Adrenal gland (tissue), 12 donors: ENCODE data around the gene ELL2. TPM values are rescaled to one million over a fixed set of nuclear protein-coding genes. Genes with fewer than 3 reads are reported as not detected.

Experiments used
- DNase-seq, 7 donors: peaks; one replicate each; pipeline ENCODE4 v3.0.0-alpha.2; 2019 to 2020
- H3K27ac ChIP-seq, 5 donors: fragments of 200-600 bp; sonication (generic) in 4 of 5; 1 replicate in 3 of 5; 2 replicates in 2 of 5; pipeline versions ENCODE4 v1.5.1 to v1.8.0; 2016 to 2020; ENCODE audit warnings: mild to moderate bottlenecking in 1 of 5
- H3K27me3 ChIP-seq: fragments of 200-600 bp; 2 replicates; pipeline ENCODE4 v1.8.0; 2021
- H3K36me3 ChIP-seq, 2 donors: fragments of 200-600 bp; replicated peaks in 1 of 2; 1 replicate in 1 of 2; 2 replicates in 1 of 2; pipeline versions ENCODE4 v1.5.1 to v1.8.0; 2018 to 2022
- H3K4me1 ChIP-seq, 2 donors: fragments of 200-600 bp; replicated peaks in 1 of 2; 1 replicate in 1 of 2; 2 replicates in 1 of 2; pipeline versions ENCODE4 v1.5.1 to v1.8.0; 2018 to 2021
- H3K4me3 ChIP-seq, 4 donors: fragments of 200-600 bp; sonication (generic) in 3 of 4; one replicate each; pipeline ENCODE4 v1.5.1; 2016 to 2018
- H3K9me3 ChIP-seq, 3 donors: fragments of 200-600 bp; sonication (generic) in 1 of 3; replicated peaks in 1 of 3; 1 replicate in 2 of 3; 2 replicates in 1 of 3; pipeline versions ENCODE4 v1.5.1 to v1.8.0; 2016 to 2021
- POLR2A ChIP-seq, 2 donors: fragments of 450-650 bp; IDR thresholded peaks; one replicate each; pipeline ENCODE4 v1.6.1; 2017; ENCODE audit warnings: antibody characterized with exemption in 2 of 2, mild to moderate bottlenecking in 2 of 2, moderate library complexity in 1 of 2
- WGBS, 4 donors: extraction: QIAGEN DNeasy Blood & Tissue Kit in 2 of 4; methylation state at CpG; one replicate each; pipeline versions ENCODE4 v1.1.5 to v1.1.7; 2013 to 2017; 5-methylcytosine and 5-hydroxymethylcytosine counted together
- intact Hi-C, 2 donors: fragments of 100-400 bp; cut with DNase I; formaldehyde crosslinking; loops; one replicate each; pipeline versions ENCODE4 v1.14.1 to v1.15.0; 2022 to 2023
- polyA plus RNA-seq, 3 donors: library from polyadenylated mRNA; stranded (reverse); fragments of 200-250 nt in 2 of 3; fragments of 350-450 nt in 1 of 3; fragmentation: Illumina TruSeq in 1 of 3; extraction: RNeasy Lipid Tissue Mini Kit (QIAGEN cat#74804) in 1 of 3; gene quantifications; one replicate each; pipeline ENCODE4 v1.2.3, GENCODE V29; 2013 to 2014
- total RNA-seq, 9 donors: library from RNA; depleted of rRNA in 4 of 9; stranded (reverse); fragments of >200 nt in 4 of 9; fragments of 120-200 nt in 1 of 9; fragmentation: NEBNext Ultra II Directional in 1 of 9; extraction: Animal tissue kit (Norgen Biotek cat#: 25700) in 1 of 9; gene quantifications; one replicate each; pipeline versions ENCODE4 v1.1.0 to v1.2.4, GENCODE V29; 2013 to 2023
- TF ChIP-seq, protein P1 (sequence below), 6 experiments: fragments of 450-650 bp in 4 of 6; fragments of 200-600 bp in 2 of 6; sonication (generic) in 1 of 6; IDR thresholded peaks; 1 replicate in 5 of 6; 2 replicates in 1 of 6; pipeline versions ENCODE4 v1.5.1 to v1.8.0; 2016 to 2021; ENCODE audit warnings: antibody characterized with exemption in 6 of 6, mild to moderate bottlenecking in 2 of 6, moderate library complexity in 1 of 6
- donor health status: healthy with polysubstance abuse.
- donor health status: Bipolar disorder and iron deficiency.
- donor health status: DM: yes; HTN: yes; CAD: no.
- donor health status: DM: no; HTN: no; CAD: no.
- donor health status: DM: no; HTN: no; CAD: no.
- donor health status: DM: yes; HTN: yes; CAD: no.

Gene ELL2
- total and polyA plus RNA-seq, 12 donors, result 3.4 to 27.5 (median 14.5) TPM

GRCh38 chr5:95858661-95859595 is 102.7 kb downstream of the ELL2 start:
- H3K36me3 ChIP-seq, result no peaks in the 10 kb centered on the region
- H3K27me3 ChIP-seq, result no peaks in the 10 kb centered on the region
- H3K4me1 ChIP-seq, result peaks cover 15 to 55% of the 10 kb centered on the region in 2 donors
- no peaks in the 10 kb centered on the region for H3K9me3 ChIP-seq
- TF ChIP-seq, protein P1, sequence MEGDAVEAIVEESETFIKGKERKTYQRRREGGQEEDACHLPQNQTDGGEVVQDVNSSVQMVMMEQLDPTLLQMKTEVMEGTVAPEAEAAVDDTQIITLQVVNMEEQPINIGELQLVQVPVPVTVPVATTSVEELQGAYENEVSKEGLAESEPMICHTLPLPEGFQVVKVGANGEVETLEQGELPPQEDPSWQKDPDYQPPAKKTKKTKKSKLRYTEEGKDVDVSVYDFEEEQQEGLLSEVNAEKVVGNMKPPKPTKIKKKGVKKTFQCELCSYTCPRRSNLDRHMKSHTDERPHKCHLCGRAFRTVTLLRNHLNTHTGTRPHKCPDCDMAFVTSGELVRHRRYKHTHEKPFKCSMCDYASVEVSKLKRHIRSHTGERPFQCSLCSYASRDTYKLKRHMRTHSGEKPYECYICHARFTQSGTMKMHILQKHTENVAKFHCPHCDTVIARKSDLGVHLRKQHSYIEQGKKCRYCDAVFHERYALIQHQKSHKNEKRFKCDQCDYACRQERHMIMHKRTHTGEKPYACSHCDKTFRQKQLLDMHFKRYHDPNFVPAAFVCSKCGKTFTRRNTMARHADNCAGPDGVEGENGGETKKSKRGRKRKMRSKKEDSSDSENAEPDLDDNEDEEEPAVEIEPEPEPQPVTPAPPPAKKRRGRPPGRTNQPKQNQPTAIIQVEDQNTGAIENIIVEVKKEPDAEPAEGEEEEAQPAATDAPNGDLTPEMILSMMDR (IDR thresholded peaks at IDR 0.05), result peak; percentile 99 to 100 (median 99)
- TF ChIP-seq POLR2A (IDR thresholded peaks at IDR 0.05), result peak; percentile 16 to 44
- H3K4me3 ChIP-seq, result peak overlapping the region in 1 of 4 donors; percentile 48
- WGBS, 4 donors, result 7 to 26% (median 9%) methylated on average over 13 to 28 of the region's 28 CpGs
- intact Hi-C loops, result loop anchor here in 1 of 2 donors (10.0 kb wide), 1 partner anchor 746 kb away; no protein-coding TSS in a partner anchor
- H3K27ac ChIP-seq, result peak overlapping the region; percentile 27 to 97 (median 83)
- DNase-seq, result peak; percentile 90 to 96 (median 94)

DNA sequence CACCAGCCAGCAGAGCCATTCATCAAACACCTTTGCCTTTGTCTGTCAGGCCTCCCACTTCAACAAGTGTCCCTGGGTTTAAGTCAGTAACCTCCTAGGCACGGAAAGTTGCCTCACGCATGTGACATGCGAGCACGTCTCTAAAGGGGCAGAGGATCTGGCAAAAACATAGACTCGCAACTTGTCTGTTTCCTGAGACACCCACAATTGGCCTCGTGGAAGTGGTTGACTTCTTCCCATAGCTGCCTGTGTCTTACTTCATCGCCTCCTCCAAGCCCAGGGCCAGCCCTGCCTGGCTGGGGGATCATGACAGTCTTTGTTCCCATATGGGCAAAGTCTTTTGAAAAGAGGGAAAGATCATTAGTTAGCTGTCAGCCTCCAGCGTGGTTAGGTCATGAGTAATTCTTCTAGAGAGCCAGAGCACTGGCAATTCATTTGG is 103.6 kb downstream of the ELL2 start:
- H3K4me3 ChIP-seq, result peak overlapping the region in 1 of 4 donors; percentile 48
- no peaks in the 10 kb centered on the region for H3K27me3 ChIP-seq
- peak in 1 of 2 donors; percentile 46 for TF ChIP-seq POLR2A (IDR thresholded peaks at IDR 0.05)
- TF ChIP-seq, protein P1 (IDR thresholded peaks at IDR 0.05), result no peak
- H3K27ac ChIP-seq, result peak overlapping the region; percentile 27 to 97 (median 83)
- intact Hi-C loops, result loop anchor here in 1 of 2 donors (10.0 kb wide), 1 partner anchor 747 kb away; no protein-coding TSS in a partner anchor
- no peaks in the 10 kb centered on the region for H3K9me3 ChIP-seq
- DNase-seq, result peak; percentile 53 to 83 (median 76)
- no peaks in the 10 kb centered on the region for H3K36me3 ChIP-seq
- H3K4me1 ChIP-seq, result peaks cover 15 to 49% of the 10 kb centered on the region in 2 donors
- WGBS, 4 donors, result 31 to 48% (median 41%) methylated on average over 8 of the region's 8 CpGs

DNA sequence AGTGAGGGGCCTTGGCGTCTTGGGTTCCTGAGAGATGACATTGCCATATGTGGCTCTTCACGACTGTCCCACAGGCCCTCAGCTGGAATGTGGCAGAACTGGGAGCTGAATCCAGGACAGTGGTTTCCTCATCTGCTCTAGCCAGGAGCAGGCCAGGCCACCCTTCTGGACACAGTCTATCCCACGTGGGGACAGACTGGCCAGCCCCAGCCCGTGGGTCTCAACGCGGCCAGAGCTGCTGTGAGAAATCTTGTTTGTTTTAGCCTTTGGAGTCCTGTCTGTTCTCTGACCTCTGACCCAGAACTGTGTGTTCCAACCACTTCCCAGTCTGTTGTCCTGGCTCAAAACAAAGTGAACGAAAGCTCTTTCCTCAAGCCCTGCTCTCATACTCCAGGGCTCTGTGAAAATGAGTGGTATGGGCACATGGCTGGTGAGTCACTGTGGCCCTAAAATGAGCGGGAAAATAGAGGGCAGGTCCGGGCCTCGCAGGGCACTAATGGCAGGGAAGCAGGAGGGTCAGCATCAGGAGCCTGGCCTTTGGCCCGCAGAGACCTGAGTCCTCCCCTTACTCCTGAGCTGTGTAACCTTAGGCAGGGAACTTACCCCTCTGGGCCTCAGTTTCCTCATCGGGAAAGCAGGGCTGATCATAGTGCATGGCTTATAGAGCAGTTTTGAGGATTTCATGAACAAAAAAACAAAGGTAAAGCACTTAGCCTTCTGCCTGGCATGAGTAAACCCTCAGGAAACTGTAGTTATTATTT is 104.3 kb downstream of the ELL2 start:
- peak; percentile 43 to 89 (median 72) for DNase-seq
- no peak overlapping the region for H3K4me3 ChIP-seq
- H3K27me3 ChIP-seq, result no peaks in the 10 kb centered on the region
- peaks cover 15 to 42% of the 10 kb centered on the region in 2 donors for H3K4me1 ChIP-seq
- TF ChIP-seq, protein P1 (IDR thresholded peaks at IDR 0.05), result no peak
- TF ChIP-seq POLR2A (IDR thresholded peaks at IDR 0.05), result no peak
- intact Hi-C loops, result loop anchor here in 1 of 2 donors (10.0 kb wide), 1 partner anchor 747 kb away; no protein-coding TSS in a partner anchor
- peak overlapping the region; percentile 47 to 97 (median 83) for H3K27ac ChIP-seq
- no peaks in the 10 kb centered on the region for H3K9me3 ChIP-seq
- WGBS, 4 donors, result 52 to 73% (median 70%) methylated on average over 8 to 12 of the region's 12 CpGs
- H3K36me3 ChIP-seq, result no peaks in the 10 kb centered on the region
